SH-SY5Y (cell line): ENCODE data around the gene CLTA.

Source experiments
- GATA2 ChIP-seq: IDR thresholded peaks from 2 replicates; pipeline ENCODE4 v1.6.1; 2011; ENCODE audit warnings: mild to moderate bottlenecking, low read depth, low read length
- GATA3 ChIP-seq: IDR thresholded peaks from 2 replicates; pipeline ENCODE4 v1.6.1; 2011; ENCODE audit warnings: low read depth, mild to moderate bottlenecking, low read length, moderate library complexity

DNA sequence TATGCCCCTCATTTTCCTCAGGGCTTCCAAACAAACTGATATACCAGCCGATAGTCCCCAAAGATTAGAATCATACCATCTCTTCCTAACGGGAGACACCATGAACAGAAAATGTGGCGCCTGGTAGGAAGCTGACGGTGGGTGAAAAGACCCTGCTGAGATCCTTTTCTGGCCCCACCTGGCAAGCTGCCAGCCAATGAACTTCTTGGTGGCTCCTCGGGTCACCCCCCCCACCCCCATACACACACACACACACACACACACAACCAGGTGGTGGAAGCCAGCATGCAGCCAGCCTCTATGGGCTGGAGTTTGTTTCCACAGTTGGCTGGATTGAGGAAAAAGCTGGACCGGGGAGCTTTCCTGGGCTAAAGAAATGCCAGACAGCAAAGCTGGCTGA is 26.3 kb upstream of the CLTA start:
- TF ChIP-seq GATA2, result no peak
- TF ChIP-seq GATA3, result no peak
